Measurements from ENCODE around the gene FBL. TPM values are rescaled to one million over a fixed set of nuclear protein-coding genes. Genes with fewer than 3 reads are reported as not detected.

Gene FBL
- total RNA-seq, 1 experiment from 2014 or later, result 573 TPM

DNA sequence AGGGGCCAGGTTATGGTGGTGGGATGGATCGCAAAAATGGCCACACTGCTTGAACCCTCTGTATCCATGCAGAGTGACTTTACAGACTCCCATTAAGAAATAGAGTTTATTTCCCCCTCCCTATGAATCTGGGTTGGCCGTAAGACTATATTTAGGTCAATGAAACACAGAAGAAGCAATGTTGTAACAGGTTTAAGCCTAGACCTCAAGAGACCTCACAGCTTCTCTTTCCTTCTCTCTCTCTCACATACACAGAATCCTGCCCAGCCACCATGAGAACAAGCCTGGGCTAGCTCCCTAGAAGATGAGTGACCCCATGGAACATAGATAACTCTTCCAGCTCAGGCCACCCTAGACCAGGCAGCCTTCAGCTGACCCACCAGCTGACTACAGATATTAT lies 21.0 kb upstream of the FBL start:
- no peak for DNase-seq (ENCODE audit: low spot score)
- POLR2A ChIA-PET (ENCODE audit: low non-redundant PET), result no interaction called here
- TF ChIP-seq, protein P1, sequence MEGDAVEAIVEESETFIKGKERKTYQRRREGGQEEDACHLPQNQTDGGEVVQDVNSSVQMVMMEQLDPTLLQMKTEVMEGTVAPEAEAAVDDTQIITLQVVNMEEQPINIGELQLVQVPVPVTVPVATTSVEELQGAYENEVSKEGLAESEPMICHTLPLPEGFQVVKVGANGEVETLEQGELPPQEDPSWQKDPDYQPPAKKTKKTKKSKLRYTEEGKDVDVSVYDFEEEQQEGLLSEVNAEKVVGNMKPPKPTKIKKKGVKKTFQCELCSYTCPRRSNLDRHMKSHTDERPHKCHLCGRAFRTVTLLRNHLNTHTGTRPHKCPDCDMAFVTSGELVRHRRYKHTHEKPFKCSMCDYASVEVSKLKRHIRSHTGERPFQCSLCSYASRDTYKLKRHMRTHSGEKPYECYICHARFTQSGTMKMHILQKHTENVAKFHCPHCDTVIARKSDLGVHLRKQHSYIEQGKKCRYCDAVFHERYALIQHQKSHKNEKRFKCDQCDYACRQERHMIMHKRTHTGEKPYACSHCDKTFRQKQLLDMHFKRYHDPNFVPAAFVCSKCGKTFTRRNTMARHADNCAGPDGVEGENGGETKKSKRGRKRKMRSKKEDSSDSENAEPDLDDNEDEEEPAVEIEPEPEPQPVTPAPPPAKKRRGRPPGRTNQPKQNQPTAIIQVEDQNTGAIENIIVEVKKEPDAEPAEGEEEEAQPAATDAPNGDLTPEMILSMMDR (conservative IDR thresholded peaks at IDR 0.05; ENCODE audit: low read depth, low read length), result no peak
- TF ChIP-seq EZH2 (IDR thresholded peaks at IDR 0.05; ENCODE audit: borderline replicate concordance, low read depth, low read length, poor library complexity, severe bottlenecking), result no peak
- H3K4me1 ChIP-seq (ENCODE audit: insufficient read depth, low read length, poor library complexity, severe bottlenecking), result no peaks in the 10 kb centered on the region
- H3K27ac ChIP-seq (ENCODE audit: low read depth, low read length, poor library complexity, severe bottlenecking), result no peak overlapping the region
- H3K4me3 ChIP-seq (ENCODE audit: low read depth, low read length, poor library complexity, severe bottlenecking), result no peak overlapping the region
- no TSS peak for BruUV-seq (replicated peaks)
- no peaks in the 10 kb centered on the region for H3K27me3 ChIP-seq (replicated peaks; ENCODE audit: insufficient read depth, low read depth, low read length, poor library complexity)
- CTCF ChIA-PET, result no interaction called here
- H3K36me3 ChIP-seq (ENCODE audit: insufficient read depth, low read length, poor library complexity, severe bottlenecking), result peaks cover 4% of the 10 kb centered on the region
- H3K9me3 ChIP-seq (ENCODE audit: low read depth, low read length, poor library complexity, severe bottlenecking), result no peaks in the 10 kb centered on the region
- intact Hi-C loops (cut with micrococcal nuclease; ENCODE audit: unreplicated experiment), result no loop called here

DNA sequence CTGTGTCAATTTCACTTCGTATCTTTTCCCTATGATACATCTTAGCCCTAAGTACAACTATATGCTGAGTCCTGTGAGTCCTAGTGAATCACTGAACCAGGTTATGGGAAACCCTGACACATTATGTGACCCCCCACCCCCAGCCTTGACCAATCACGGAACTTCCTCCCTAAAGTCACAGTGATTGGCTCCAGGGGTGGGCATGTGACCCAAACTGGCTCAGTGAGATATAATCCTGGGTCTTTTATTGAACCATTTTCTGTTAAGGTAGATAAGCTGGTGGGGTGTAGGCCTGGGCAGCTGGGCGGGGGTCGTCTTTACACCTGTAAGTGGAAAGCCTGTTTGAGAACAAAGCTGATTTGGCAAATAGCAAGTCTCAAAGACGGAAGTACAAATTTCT lies 19.8 kb upstream of the FBL start:
- no peak overlapping the region for H3K4me3 ChIP-seq (ENCODE audit: low read depth, low read length, poor library complexity, severe bottlenecking)
- intact Hi-C loops (cut with micrococcal nuclease; ENCODE audit: unreplicated experiment), result no loop called here
- H3K27ac ChIP-seq (ENCODE audit: low read depth, low read length, poor library complexity, severe bottlenecking), result no peak overlapping the region
- DNase-seq (ENCODE audit: low spot score), result no peak
- TF ChIP-seq, protein P1 (conservative IDR thresholded peaks at IDR 0.05; ENCODE audit: low read depth, low read length), result no peak
- TF ChIP-seq EZH2 (IDR thresholded peaks at IDR 0.05; ENCODE audit: borderline replicate concordance, low read depth, low read length, poor library complexity, severe bottlenecking), result no peak
- ChIA-PET POLR2A (ENCODE audit: low non-redundant PET) (no interaction called here), CTCF (no interaction called here)
- BruUV-seq (replicated peaks), result no TSS peak
- no peaks in the 10 kb centered on the region for H3K4me1 ChIP-seq (ENCODE audit: insufficient read depth, low read length, poor library complexity, severe bottlenecking)
- no peaks in the 10 kb centered on the region for H3K27me3 ChIP-seq (replicated peaks; ENCODE audit: insufficient read depth, low read depth, low read length, poor library complexity)
- H3K9me3 ChIP-seq (ENCODE audit: low read depth, low read length, poor library complexity, severe bottlenecking), result no peaks in the 10 kb centered on the region
- peaks cover 4% of the 10 kb centered on the region for H3K36me3 ChIP-seq (ENCODE audit: insufficient read depth, low read length, poor library complexity, severe bottlenecking)

DNA sequence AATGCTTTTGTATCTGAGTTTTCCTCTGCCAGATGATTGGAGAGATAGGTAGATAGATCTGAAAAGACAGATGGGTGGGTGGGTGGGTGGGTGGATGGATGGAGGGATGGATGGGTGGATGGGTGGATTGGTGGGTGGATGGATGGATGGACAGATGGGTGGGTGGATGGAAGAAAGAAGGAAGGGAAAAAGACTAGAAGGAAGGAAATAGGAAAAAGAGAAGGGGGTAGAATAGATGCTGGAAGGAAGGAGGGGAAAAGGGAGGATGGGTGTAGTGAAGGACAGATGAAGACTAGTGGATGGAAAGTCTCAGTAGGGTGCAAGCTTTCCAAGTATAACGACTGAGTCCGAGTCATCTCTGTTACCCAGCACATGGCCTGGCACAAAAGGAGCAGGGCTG lies 19.0 kb upstream of the FBL start:
- no peaks in the 10 kb centered on the region for H3K27me3 ChIP-seq (replicated peaks; ENCODE audit: insufficient read depth, low read depth, low read length, poor library complexity)
- BruUV-seq (replicated peaks), result no TSS peak
- DNase-seq (ENCODE audit: low spot score), result no peak
- H3K27ac ChIP-seq (ENCODE audit: low read depth, low read length, poor library complexity, severe bottlenecking), result no peak overlapping the region
- ChIA-PET POLR2A (ENCODE audit: low non-redundant PET) (no interaction called here), CTCF (no interaction called here)
- H3K4me3 ChIP-seq (ENCODE audit: low read depth, low read length, poor library complexity, severe bottlenecking), result no peak overlapping the region
- H3K9me3 ChIP-seq (ENCODE audit: low read depth, low read length, poor library complexity, severe bottlenecking), result no peaks in the 10 kb centered on the region
- intact Hi-C loops (cut with micrococcal nuclease; ENCODE audit: unreplicated experiment), result no loop called here
- no peaks in the 10 kb centered on the region for H3K4me1 ChIP-seq (ENCODE audit: insufficient read depth, low read length, poor library complexity, severe bottlenecking)
- TF ChIP-seq, protein P1 (conservative IDR thresholded peaks at IDR 0.05; ENCODE audit: low read depth, low read length), result no peak
- TF ChIP-seq EZH2 (IDR thresholded peaks at IDR 0.05; ENCODE audit: borderline replicate concordance, low read depth, low read length, poor library complexity, severe bottlenecking), result no peak
- H3K36me3 ChIP-seq (ENCODE audit: insufficient read depth, low read length, poor library complexity, severe bottlenecking), result peaks cover 4% of the 10 kb centered on the region
